IPS-18c (cell line): ENCODE measurements around the gene MACROD2.

ENCODE experiments used
- H3K4me3 ChIP-seq: 2 replicates; pipeline ENCODE4 v1.7.0; 2013; ENCODE audit warnings: low read depth, mild to moderate bottlenecking, low read length, moderate library complexity; ENCODE audit not compliant: insufficient read depth
- H3K9me3 ChIP-seq: one replicate; pipeline ENCODE4 v1.6.1; 2013; ENCODE audit warnings: mild to moderate bottlenecking, low read length, moderate library complexity; ENCODE audit not compliant: control insufficient read depth, insufficient read depth

Gene MACROD2

DNA sequence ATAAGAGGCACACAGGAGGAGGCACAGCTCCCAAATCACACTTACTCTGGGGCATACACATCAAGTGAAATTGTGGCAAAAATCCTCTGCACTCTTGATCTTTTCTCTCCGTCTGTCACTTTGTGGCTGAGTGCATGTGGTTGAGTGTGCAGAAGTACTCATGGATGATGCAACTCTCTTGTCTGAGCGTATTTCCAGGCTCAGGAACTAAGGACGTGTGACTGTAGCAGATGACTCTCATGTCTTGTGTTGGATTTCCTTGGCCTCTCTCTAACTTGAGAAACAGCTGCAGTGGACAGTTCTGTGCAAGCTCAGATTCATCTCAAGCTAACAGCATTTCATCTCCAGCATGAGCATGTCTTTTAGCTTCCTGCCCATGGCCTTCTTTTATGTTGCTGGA, 587.5 kb downstream of the MACROD2 start:
- H3K4me3 ChIP-seq: no peak overlapping the region

DNA sequence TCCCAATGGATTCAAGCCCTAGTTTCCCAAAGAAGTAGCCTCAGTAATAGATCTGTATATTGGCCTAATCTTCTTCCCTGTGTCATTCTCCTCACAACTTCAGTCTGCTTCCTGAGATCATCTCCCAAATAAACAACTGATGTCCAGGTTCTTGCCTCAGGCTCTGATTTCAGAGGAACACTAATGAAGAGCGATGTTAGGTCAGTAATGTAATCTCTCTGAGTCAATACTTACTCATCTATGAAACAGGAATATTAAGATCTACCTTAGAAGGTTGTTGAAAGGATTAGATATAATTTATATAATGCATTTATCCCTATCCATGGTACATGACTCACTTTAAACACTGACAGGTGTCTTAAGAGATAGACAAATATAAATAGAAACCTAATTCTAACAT, 588.1 kb downstream of the MACROD2 start:
- no peaks in the 10 kb centered on the region for H3K9me3 ChIP-seq
- no peak overlapping the region for H3K4me3 ChIP-seq

More for the DNA sequence above, 587.5 kb downstream of the MACROD2 start:
- no peaks in the 10 kb centered on the region for H3K9me3 ChIP-seq

DNA sequence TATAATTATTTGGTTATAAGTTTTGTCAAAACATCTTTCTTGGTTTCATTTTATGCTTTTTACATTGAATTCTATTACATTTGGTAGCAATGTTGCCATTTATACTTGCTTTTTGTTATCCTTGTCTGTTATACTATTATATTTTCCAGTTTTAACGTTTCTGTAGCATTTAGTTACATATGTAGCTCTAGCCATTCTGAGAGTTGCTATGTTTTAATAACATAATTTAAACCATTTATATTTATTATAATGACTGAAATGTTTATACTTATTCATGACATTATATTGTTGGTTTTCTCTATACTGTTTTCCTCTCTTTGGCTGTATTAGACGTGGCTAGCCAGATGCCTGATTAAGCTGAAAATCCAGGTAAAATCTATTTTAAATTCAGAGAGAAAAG, 594.1 kb downstream of the MACROD2 start:
- Histone ChIP-seq H3K9me3 (no peaks in the 10 kb centered on the region), H3K4me3 (no peak overlapping the region)

DNA sequence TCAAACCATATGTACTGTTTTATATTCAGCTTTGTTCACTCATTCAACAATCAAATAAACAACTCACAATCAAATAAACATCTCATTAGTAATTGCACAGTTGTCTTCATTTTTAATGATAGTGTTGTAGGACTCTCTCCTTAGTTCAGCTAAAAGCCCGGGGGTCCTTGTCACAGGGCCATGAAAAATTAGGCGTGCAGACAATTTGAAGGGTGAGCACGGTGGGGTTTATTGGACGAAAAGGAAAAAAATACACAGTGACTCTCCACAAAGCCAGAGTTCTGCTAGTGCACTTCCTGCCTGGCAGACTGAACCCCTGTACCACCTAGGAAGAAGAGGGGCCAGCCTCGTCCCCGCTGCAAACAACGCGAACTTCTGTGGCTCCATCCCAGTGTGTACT, 599.7 kb downstream of the MACROD2 start:
- no peaks in the 10 kb centered on the region for H3K9me3 ChIP-seq
- H3K4me3 ChIP-seq: no peak overlapping the region

DNA sequence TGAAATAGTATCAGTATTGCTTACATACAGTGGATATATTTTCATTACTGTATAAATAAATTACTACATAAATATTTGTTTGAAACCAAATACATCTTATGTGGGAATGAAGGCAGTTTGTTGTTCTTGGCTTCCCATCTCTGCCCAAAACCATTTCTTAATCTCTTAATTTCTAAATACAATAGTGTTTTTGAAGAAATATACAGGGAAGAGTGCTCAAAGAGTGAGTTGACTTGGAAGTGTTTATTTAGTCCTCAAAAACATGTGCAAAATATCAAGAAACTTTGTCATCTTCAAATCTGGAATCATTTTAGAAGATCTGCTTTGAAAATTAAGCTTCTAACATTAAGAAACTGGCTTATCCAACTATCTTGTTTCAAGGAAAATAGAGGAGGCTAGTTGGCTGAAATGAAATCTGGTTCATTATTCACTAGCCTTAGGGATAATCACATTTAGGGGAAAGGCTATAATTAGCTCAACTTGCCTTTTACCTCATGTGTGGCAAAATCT, 601.9 kb downstream of the MACROD2 start:
- H3K9me3 ChIP-seq: no peaks in the 10 kb centered on the region
- no peak overlapping the region for H3K4me3 ChIP-seq

DNA sequence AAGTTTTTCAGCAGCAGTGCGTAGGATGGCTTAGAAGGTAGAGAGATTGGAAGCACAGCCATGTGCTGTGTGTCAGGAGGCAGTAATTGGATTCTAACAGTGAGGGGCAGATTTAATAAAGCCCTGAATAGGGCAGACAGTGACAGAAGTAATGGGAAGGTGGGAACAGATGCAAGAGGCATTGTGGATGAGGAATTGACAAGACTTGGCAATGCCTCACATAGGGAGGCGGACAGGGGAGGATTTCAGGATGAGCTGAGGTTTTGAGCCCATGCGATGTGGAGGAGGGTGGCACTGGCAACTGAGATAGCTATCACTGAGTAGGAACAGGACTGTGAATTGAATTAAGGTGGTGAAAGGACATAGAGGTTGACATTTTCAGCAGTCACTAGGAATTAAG, 604.3 kb downstream of the MACROD2 start:
- Histone ChIP-seq H3K9me3 (no peaks in the 10 kb centered on the region), H3K4me3 (no peak overlapping the region)

DNA sequence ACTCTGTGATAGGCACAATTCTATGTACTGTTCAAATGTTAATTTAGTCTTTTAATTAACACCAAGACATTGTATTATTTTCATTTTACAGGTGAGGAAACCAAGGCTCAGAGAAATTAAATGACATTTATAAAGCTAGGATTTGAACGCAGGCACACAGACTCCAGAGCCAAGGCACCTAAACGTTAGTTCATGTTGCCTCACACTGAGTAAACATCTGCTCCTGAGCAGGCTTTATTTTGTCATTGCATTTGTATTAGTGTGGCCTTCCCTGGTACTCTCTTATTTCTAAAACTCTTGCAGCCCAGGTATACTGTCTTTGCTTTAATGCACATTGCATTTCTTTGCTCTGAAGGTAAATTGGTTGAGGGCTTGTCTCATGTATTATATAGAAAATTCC, 605.2 kb downstream of the MACROD2 start:
- Histone ChIP-seq H3K4me3 (no peak overlapping the region), H3K9me3 (no peaks in the 10 kb centered on the region)

DNA sequence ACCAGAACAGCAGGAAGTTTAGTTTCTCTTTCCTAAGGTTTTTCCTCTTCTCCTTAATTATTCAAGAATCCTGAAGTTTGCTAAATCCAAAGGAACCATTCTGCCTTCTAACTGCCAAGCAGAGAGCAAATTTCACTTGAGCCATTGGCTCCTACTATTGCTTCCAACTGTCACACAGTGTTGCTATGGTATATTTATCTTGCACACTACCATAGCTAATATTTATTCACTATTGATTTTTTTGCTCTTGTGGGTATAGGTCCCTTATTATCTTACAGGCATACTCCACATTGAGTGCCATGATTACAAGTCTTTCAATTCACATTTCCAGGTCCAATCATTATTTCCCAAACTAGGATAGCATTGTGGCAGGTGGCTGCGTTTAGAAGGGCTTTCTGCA, 608.8 kb downstream of the MACROD2 start:
- Histone ChIP-seq H3K4me3 (no peak overlapping the region), H3K9me3 (no peaks in the 10 kb centered on the region)

DNA sequence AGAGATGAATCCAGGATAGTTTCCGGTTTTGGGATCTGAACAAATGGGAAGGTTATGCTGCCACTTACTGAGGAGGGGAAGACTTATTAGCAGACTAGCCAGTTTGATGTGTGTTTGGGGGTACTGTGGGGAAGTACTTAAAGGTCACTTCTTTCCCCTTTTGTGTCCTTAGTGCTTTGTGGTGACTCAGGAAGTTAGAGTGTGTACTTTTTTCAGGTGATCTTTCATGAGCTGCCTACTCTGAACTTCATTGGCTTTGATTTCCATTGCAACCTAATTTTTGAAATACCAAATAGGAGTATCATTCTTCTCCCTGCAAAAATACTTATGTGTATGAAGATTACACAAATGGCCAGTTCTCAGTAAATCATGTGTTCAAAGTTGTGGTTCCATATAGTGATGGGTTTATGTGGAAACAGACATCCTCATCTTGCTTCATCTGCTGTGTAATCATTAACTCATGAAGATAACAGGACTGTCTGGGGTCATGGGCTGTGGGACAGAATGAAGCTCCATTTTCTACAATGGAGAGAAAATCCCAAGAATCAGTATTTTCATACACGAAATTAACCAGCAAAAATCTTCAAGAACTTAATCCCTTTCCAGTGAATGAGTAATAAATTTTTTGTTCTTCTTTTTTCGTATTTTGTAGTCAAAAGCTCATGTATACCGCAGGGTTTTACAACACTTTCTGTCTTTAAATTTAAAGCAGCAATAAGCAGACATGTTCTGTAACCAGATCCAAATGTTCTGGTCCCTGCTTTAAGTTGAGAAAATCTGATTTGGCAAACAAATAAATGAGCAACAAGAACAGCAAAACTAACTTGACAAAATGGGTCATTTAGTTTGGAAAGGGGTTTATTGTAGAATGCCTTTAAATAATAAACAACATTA, 614.3 kb downstream of the MACROD2 start:
- no peak overlapping the region for H3K4me3 ChIP-seq
- H3K9me3 ChIP-seq: no peaks in the 10 kb centered on the region

DNA sequence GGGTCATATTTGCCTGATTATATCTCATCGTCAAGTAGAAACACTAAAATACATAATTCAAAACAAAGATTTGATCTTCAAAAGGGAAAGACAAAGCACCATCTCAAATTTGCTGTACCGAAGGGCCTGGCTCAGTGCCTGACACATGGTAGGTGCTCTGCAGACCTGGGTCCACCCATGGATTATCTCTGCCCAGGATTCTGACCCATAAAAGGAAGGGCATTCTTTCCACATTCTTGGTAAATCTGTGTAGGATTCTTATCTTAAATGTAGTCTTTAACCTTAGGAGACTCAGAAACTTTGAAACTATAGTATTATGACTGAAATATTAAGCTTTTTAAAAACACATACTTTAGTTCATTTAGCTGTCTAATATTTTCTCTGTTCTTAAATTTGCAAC, 616.2 kb downstream of the MACROD2 start:
- Histone ChIP-seq H3K9me3 (no peaks in the 10 kb centered on the region), H3K4me3 (no peak overlapping the region)

DNA sequence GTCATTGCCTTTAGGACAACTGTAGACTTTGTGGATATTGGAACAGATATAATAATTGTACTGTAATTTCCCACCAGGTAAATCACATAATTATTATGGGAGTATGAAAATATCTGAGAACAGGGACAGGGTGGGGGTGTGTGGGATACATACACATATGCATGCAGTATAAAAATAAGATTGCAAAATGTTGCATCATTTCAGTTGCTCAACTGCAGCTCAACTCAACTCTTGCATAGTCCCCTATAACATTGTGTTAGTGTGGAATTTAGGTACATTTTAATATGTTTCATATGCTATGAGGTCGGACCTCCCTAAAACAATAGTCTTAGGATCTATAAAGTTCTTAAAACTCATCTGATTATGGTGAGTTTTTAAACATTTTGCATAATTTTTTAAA, 617.1 kb downstream of the MACROD2 start:
- Histone ChIP-seq H3K4me3 (no peak overlapping the region), H3K9me3 (no peaks in the 10 kb centered on the region)

DNA sequence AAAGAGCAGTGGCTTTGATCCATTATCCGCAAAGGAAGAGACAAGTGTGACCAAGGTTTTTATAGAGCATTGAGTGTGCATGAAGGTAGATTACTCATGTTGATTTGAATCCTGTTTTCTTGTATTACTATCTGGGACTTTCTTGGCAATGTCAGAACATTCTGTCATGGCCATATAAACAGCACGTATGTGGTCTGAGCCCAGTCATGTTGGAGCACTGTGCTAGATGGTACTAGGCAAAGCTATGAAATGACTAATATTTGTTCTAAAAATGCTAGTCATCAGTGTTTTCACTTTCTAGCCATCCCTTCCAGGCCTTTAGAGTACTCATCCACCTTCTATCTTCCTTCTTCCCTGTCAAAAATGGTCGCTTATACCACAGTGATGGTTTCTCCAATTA, 620.7 kb downstream of the MACROD2 start:
- H3K9me3 ChIP-seq: no peaks in the 10 kb centered on the region
- H3K4me3 ChIP-seq: no peak overlapping the region

DNA sequence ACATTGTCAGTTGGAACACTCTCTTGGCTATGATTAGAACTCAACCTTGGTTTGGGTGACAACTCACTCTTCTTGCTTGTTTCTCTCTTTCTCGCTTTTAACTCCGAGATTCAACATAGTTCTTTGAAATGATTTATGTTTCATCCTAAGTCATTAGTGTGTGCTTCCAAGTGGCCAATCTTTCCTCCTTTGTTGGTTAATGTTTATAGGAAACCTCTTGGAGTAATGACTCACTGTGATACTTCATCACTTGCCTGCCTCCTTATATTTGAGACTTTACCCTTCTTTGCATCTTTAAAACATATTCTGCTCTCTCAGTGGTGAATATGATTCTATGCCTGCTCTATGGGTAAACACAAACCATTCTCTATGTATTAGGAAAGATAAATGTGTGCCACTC, 621.8 kb downstream of the MACROD2 start:
- no peak overlapping the region for H3K4me3 ChIP-seq

DNA sequence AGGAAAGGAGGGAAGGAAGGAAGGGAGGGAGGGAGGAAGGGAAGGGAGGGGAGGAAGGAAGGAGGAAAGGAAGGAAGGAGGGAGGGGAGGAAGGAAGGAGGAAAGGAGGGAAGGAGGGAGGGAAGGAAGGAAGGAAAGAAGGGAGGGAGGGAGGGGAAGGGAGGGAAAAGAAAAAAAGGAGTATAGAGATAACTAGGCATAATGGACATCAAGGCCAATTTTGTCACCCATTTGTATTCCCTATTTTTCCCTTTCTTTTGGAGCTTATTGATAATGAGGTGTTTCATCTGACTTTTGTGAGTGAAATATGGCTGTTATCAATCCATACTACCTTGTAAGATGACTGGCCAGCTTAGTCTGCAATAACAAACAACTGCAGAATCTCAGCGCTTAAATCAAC, 624.1 kb downstream of the MACROD2 start:
- Histone ChIP-seq H3K9me3 (no peaks in the 10 kb centered on the region), H3K4me3 (no peak overlapping the region)

More for the DNA sequence above, 621.8 kb downstream of the MACROD2 start:
- H3K9me3 ChIP-seq: no peaks in the 10 kb centered on the region

DNA sequence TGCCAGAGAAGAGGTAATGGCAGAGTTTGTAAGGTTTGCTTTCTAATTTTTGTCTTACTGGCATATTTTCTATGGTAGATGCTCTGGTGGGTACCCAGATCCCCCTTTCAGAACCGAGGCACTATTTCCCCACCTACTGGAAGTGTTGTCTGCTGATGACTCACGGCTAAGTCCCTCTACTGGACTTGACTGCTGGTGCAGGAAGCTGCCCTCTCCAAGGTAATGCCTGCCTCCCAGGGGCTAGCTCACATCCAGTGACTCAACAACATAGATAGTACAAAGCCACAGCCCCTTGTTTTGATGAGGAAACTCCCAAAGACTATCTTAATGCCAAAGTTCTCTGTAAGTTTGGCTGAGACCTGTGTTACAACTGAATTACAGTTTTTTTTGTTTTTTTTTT, 627.5 kb downstream of the MACROD2 start:
- H3K4me3 ChIP-seq: no peak overlapping the region
- no peaks in the 10 kb centered on the region for H3K9me3 ChIP-seq

DNA sequence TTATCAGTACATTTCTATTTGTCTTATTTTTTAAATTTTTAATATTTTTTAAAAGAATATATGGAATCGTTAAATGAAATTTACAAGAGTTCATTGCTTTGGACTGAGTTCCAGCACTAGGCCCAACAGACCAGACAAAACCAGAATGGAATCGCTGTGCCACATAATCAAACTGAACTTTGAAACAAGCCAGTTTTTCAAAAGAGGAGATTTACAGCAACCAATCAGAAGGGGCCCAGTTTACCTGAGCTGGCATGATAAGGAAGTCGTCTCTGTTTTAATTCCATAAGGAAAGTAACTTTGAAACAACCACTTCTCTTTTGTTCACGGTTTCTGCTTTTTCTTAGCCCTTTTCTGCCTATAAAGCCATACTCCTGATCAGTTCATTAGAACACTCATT, 635.7 kb downstream of the MACROD2 start:
- Histone ChIP-seq H3K4me3 (no peak overlapping the region), H3K9me3 (no peaks in the 10 kb centered on the region)

DNA sequence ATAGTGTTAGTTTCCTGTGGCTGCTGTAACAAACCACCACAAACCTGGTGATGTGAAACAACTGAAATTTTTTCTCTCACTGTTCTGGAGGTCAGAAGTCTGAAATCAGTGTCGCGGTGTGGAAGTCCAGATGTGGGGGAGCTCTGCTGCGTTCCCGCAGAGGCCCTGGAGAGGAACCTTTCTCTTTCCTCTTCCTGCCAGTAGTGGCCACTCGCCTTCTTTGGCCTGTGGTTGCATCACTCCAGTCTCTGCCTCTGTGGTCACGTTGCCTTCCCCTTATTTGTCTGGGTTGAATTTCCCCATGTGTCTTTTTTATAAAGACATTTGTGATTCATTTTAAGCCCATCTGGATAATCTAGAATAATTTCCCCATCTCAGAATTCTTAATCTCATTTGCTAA, 637.6 kb downstream of the MACROD2 start:
- Histone ChIP-seq H3K9me3 (no peaks in the 10 kb centered on the region), H3K4me3 (no peak overlapping the region)

DNA sequence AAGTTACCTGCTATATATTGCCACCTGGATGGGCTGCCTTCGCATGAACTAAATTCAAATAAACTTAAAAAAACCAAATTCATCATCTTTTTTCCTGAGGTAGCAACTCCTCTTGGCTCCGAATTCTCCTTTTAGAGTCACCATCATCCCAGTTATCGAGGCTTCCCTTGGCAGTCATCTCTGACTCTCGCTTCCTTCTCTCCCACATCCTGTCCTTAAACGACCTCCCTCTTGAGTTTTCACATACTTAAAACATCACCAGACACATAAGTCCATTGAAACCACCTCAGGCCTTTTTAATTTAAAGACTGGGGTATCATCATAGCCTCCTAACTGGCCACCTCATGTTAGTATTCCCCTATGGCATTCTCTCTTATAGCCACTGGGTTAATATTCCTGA, 638.2 kb downstream of the MACROD2 start:
- Histone ChIP-seq H3K4me3 (no peak overlapping the region), H3K9me3 (no peaks in the 10 kb centered on the region)

DNA sequence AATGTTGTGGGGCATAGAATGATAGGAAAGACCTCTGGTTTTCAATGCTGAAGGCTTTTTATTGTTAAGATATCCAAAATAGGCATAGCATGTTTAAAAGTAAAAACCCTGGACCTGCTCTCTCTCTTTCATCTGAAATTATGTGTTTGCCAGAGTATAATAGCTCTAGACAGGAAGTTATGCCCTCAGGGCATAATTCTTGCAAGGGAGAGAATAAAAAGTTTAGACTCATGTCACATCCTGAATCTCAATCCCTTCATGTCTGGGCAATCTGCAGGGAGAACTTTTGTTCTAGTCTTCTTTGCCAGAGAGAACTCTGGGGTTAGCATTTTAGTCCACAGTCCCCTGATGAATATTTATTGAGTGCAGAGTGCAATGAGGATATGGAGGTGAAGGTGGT, 639.3 kb downstream of the MACROD2 start:
- H3K9me3 ChIP-seq: no peaks in the 10 kb centered on the region
- H3K4me3 ChIP-seq: no peak overlapping the region
